Stimulated activated CD4-positive, alpha-beta T cell treated with anti-CD3 and anti-CD28 coated beads, TNF-alpha, amount 100 ng/mL, for 1 hour (primary cell): ENCODE data around the gene RCAN2.
"Not testable (repeated sequence)": the region's sequence is repeated elsewhere in the genome, so short reads cannot be mapped to it uniquely, and the experiment has no call there.

Experiments used
- DNase-seq, 3 donors: peaks; one replicate each; pipeline ENCODE4 v3.0.0-alpha.2; 2020; ENCODE audit warnings: low read depth in 3 of 3, low spot score in 1 of 3

The RCAN2 gene

DNA sequence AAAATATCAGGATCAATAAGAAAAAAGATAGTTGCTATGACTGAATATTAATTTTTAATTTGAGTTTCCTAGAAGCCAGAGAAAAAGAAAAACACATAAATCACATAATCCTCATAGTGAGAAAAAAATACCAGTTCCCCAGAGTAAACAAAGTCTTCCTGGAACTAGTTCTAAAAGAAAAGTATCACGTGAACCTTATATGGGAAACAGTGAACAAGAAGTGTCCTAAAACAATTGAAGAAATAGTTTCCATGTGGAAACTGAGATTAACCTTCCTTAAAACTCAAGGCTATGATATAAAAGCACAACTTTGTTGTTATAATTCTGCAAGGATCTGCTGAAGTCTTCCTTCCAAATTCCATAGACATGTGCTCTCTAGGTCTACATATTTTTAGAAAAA is 50.6 kb downstream of the RCAN2 start:
- no peak for DNase-seq

DNA sequence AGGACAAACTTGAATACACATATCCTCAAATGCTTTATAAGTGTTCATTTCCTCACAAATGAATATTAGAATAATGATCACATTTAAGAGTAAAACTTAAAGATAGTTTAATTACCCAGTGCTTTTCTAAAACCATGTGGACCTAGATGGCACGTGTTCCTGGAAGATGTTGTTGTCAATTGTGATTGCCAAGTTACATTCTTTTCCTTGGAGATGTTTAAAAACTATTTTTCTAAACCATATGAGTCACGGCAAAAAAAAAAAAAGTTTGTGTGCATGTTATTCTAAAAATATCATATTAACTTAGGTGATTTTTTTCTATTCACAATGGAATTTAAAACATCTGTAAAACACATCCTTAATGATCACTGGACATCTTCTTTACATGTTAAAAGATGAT is 51.1 kb downstream of the RCAN2 start:
- DNase-seq, result no peak

GRCh38 chr6:46438245-46438644 is 53.0 kb downstream of the RCAN2 start:
- DNase-seq, result no peak

DNA sequence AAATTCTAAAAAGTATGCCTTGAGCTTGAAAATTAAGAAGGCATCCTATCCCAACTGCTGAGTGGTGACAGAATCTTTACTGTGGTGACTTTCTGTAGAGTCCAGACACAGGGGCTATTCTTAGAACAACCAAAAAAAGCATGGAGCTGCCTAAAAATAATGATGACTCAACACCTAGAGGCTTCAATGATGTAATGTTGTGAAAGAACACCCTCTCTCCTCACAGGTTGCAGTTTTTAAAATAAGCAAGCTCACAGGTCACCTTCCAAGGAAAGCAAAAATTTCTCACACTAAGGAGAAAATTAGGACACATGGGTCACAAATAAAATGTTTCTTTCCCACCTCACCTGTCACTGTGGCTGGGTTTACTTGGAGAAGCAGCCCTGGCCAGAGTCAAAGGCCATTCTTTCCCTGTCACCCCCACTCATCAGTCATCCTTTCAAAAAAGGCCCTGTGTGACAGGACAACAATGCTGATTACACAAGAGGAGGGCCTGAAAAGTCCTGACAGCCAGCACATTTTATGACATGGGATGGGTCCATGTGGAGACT is 53.5 kb downstream of the RCAN2 start:
- DNase-seq, result no peak

DNA sequence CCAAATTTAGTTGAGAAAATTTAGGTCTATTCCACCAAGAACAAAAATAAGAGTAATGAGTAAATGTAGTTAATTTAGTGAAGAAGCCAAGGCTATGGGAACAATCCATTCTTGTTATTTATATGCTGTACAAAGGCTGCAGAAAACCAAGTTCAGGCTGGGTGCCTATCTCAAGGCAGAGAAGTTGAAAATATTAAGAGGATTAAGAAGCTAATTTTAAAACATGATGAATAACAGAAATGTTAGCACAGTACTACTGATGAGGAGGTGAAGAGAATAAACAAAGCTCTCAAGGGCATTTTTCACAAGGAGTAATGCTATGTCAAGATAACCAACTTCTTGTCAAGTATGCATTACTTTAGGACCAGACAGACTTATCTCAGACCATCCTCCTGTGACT is 68.6 kb downstream of the RCAN2 start:
- DNase-seq, result no peak

GRCh38 chr6:46421939-46422338 is 69.3 kb downstream of the RCAN2 start:
- no peak for DNase-seq

GRCh38 chr6:46420921-46421638 is 70.2 kb downstream of the RCAN2 start:
- DNase-seq, result no peak

- no peak for DNase-seq
Observed at GRCh38 chr6:46419576-46420002, 71.7 kb downstream of the RCAN2 start.

DNA sequence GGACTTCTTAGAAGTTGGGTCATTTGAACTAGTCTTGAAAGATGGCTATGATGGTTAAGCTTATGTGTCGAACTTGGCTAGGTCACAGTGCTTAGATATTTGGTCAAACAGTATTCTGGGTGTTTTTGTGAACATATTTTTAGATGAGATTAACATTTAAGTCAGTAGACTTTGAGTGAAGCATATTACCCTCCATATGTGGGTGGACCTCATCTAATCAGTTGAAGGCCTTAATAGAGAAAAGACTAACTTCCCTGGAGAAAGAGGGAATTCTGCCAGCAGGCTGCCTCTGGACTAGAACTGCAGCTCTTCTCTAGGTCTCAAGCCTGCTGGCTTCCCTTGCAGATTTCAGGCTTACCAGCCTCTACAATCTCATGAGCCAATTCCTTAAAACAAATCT is 76.9 kb downstream of the RCAN2 start:
- DNase-seq, result no peak

GRCh38 chr6:46412662-46413061 is 78.6 kb downstream of the RCAN2 start:
- DNase-seq, result no peak

DNA sequence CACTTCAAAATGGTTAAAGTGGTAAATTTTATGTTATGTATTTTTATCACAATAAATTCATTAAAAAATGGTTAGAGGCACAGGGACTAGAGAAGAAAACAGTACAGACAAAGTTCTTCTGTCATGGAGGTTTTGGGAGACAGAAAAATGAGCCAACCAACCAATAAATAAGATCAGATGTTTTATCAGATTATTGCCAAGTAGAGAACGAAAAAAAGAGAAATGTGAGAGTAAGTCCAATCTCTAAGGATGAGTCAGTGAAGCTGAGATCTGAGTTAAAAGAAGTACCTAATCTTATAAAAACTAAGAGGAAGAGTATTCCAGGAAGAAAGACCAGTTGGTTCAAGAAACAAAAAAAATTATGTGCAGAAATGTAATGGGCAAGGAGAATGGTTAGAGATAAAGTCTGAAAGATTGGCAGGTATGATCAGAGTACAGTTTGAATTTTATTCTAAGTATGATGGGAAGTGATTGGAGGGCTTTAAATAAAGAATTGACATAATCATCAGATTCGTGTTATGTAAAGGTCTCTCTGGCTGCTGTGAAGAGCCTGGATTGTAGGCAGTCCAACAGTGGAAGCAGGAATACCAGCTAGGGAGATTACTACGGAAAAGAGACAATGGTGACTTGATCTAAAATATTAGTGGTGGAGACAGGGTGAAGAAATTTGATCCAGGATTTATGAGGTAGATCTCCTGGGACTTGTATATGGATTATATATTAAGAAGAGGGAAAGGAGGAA is 79.6 kb downstream of the RCAN2 start:
- DNase-seq, result no peak

GRCh38 chr6:46410334-46410953 is 80.8 kb downstream of the RCAN2 start:
- DNase-seq, result no peak

DNA sequence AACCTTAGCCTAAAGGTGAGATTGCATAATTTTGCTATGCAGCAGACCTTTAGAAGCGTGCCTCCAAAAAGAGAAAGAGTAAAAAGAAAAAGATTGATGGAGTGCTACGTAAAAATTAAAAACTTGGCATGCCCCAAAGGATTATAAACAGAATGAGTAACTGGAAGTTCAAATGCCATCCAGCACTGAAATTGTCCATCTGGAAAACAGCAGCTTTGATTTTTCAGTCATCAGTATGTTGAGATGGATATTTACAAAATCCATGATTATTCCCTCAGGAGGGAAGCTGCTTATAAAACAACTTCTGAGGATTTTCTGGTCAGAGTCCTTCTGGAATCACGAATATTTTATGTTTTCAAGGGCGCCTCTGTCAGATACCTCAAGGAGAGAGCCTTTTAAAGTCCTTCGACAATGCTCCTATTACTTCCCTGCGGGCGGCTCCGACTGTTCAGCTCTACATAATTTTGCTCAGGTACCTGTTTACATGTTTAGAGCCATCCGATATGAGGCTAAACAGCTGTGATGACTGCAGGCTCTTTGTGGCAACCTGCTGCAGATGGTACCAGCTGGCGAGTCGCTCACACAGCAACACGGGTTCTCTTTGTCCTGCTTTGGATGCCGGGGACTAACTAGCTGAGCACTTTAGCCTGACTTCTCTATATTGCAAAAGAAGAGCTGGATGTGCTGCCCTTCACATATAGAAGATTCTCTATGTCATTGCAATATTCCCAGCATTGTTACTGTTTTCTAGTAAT is 83.3 kb downstream of the RCAN2 start:
- no peak for DNase-seq

DNA sequence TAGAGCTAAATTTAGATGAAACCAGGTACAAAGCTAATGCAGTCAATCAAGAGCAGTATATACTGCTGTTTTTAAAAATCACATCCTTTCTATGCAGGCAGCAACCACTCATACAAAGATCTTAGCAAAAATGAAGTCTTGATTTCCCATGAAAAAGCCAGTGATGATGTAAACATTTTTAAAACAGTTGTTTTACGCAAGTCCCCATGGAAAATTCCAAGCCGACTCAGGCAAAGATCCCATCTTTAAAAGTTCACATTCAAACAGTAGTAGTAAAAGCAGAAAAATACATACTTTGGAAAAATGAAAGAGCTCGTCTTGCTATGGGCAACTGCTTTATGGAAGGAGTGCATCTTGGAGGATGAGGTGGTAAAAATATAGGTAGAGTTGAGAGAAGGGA is 84.0 kb downstream of the RCAN2 start:
- DNase-seq, result no peak

DNA sequence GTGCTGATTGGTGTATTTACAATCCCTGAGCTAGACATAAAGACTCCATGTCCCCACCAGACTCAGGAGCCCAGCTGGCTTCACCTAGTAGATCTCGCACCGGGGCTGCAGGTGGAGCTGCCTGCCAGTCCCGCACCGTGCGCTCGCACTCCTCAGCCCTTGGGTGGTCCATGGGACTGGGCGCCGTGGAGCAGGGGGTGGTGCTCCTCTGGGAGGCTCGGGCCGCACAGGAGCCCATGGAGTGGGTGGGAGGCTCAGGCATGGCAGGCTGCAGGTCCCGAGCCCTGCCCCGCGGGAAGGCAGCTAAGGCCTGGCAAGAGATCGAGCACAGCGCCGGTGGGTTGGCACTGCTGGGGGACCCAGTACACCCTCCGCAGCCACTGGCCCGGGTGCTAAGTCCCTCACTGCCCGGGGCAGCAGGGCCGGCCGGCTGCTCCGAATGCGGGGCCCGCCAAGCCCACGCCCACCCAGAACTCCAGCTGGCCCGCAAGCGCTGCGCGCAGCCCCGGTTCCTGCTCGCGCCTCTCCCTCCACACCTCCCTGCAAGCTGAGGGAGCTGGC is 85.5 kb downstream of the RCAN2 start:
- DNase-seq, result not testable (repeated sequence)

- DNase-seq, result no peak
Observed at GRCh38 chr6:46400898-46401297, 90.4 kb downstream of the RCAN2 start.

DNA sequence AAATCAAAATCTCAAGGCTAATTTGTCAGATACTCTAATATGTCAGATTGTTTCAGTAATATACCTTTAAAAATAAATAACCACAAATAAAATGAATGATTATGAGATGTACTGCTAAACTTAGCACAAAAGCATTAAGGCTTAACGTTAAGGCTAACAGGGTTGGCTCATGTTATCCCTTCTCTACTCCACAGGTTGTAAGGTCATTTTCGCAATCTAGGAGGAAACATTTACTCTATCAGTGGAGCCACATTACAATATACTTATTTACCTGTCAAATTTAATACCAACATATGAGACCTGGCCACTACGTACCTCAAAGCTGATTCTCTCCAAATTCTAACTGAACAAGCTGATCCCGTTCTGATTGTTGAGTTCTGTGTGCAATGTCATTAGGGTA is 95.7 kb downstream of the RCAN2 start:
- DNase-seq, result no peak

DNA sequence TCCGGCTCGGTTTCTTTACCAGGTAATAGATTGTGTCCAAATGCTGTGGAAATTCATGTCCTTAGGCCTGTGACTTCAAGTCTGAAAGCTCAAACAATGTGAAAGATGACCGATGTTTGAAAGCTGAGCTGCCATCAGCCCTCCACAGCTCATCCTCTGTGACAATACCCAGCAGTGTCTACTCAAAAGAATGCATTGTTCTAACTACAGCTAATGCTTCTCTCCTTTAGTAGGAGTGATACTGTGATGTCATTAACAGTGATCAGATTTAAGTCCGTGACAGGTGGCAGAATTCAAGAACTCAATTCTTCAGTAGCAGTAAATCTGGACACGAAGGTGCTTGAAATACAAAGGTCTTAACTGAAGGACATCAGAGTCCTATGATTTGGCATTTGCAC is 97.3 kb downstream of the RCAN2 start:
- DNase-seq, result no peak

DNA sequence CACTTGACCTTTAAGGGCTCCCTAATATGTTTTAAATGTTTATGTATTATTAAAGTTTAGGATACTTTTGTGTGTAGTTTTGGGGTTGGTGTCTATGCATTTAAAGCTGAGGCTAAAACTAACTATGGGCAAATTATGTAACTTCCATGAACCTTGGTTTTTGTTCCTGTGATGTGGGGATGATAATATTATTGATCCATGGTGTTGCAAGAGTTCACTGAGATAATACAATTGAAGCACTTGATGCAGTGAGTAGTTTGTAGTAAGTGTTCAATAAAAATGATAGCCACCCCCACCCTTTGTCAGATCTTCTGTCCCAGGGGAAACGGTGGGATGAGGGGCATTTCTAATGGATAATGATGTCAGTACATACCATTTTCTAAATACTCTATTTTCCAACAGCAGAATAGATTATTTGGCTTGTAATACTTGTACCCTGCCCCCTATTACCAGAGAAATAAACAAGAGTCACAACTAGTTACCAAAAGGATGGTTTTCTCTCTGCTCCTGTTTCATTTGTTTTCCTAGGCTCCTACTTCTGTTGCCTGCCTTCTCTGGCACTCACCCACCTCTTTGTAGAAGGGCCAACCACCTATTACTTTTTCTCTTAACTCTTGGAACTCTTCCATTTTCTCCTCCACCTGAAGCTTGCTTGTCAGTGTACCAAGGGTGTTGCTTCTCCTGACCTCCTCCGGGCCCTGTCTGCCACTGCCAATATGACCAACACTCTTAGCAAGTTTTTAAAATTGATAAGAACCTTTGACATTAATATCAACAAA is 97.9 kb downstream of the RCAN2 start:
- DNase-seq, result no peak

DNA sequence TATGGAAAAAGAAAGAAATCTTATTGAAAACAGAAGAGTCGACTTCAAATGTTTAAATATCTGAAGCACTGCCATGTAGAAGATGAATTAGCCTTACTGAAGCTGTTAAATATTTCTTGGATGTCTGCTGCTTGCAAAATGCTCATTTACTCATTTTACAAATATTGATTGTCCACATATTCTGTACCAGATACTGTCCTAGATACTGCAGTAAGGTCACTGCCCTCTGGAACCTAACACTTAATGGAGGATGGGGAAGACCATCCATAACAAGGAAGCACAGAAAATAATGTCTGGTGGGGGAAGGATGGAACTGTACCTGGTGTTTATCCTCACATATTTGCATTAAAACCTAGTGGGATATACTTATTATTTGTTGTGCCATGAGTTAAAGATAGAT is 99.0 kb downstream of the RCAN2 start:
- DNase-seq, result no peak
